Fibroblast of the aortic adventitia (primary cell): ENCODE measurements around the gene ZNF561. TPM values are rescaled to one million over a fixed set of nuclear protein-coding genes. Genes with fewer than 3 reads are reported as not detected.

ENCODE experiments used
- DNase-seq: peaks from one replicate; pipeline ENCODE4 v3.0.0-alpha.2; 2010; ENCODE audit warnings: low read depth
- H3K4me3 ChIP-seq: 2 replicates; pipeline ENCODE4 v1.5.1; 2011; ENCODE audit warnings: low read depth, mild to moderate bottlenecking, control low read depth, low read length, moderate library complexity
- total RNA-seq: library from RNA; depleted of rRNA; stranded (reverse); fragments of >200 nt; gene quantifications from 2 replicates; pipeline ENCODE4 v1.2.3, GENCODE V29; 2012; ENCODE audit warnings: low replicate concordance
- TF ChIP-seq, protein P1 (sequence below): IDR thresholded peaks from 2 replicates; pipeline ENCODE4 v1.5.1; 2011; ENCODE audit warnings: mild to moderate bottlenecking, low read length, control low read depth, inconsistent platforms; ENCODE audit not compliant: insufficient read depth

Gene ZNF561
- total RNA-seq, 1 donor, result 38.7 TPM

DNA sequence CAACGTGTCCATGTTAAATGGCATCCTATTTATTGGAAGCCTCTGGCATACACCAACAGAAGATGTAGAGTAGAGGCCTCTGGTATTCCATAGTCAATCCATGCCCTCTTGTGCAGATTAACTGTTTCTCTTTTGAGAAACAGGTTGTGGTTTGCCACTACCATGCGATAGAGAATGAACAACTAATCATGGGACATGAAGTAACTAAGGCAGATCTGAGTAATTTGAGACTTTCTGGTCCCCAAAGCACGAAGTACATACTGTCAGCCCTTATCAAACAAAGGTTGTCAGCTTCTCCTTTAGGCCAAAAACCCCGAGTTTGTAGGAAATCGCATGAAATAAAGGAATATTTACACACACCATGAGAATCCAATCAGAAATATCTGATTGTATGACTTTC, 40.3 kb downstream of the ZNF561 start:
- no peak for DNase-seq

DNA sequence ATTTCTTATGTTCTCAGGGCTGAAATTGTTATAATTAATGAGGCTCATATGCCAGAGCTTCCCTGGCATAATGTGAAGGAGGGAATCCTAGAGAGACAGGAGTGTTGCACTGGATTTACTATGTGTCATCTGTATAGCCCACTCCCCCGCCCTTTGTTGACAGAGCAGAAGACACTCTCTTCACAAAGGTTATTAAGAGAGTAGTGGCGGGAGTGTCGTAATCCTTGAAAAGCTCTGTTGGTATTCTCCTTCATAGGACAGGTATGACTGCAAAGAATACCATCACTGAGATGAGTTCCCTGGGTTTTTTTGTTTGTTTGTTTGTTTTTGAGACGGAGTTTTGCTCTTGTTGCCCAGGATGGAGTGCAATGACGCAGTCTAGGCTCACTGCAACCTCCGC, 50.8 kb downstream of the ZNF561 start:
- no peak overlapping the region for H3K4me3 ChIP-seq
- TF ChIP-seq, protein P1, sequence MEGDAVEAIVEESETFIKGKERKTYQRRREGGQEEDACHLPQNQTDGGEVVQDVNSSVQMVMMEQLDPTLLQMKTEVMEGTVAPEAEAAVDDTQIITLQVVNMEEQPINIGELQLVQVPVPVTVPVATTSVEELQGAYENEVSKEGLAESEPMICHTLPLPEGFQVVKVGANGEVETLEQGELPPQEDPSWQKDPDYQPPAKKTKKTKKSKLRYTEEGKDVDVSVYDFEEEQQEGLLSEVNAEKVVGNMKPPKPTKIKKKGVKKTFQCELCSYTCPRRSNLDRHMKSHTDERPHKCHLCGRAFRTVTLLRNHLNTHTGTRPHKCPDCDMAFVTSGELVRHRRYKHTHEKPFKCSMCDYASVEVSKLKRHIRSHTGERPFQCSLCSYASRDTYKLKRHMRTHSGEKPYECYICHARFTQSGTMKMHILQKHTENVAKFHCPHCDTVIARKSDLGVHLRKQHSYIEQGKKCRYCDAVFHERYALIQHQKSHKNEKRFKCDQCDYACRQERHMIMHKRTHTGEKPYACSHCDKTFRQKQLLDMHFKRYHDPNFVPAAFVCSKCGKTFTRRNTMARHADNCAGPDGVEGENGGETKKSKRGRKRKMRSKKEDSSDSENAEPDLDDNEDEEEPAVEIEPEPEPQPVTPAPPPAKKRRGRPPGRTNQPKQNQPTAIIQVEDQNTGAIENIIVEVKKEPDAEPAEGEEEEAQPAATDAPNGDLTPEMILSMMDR, result no peak

More for the DNA sequence above, 40.3 kb downstream of the ZNF561 start:
- TF ChIP-seq, protein P1, result no peak
- H3K4me3 ChIP-seq, result no peak overlapping the region

DNA sequence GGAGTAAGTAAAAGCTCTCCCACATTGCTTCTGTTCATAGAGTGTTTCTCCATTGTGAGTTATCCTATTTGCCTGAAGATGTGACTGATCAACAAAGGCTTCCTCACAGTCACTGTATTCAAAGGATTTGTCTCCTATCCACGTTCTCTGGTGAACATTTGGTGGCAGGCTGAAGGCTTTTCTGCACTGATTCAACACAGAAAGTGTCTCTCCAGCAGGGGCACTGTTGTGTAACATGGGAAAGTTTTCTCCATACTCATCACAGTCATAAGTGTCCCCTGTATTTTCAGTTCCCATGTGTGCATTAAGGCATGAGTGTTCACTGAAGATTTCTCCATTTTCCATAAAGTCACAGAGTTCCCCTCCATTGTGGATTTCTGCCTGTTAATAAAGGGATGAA, 54.3 kb downstream of the ZNF561 start:
- no peak for DNase-seq
- TF ChIP-seq, protein P1, result no peak
- H3K4me3 ChIP-seq, result no peak overlapping the region

More for the DNA sequence above, 50.8 kb downstream of the ZNF561 start:
- no peak for DNase-seq

DNA sequence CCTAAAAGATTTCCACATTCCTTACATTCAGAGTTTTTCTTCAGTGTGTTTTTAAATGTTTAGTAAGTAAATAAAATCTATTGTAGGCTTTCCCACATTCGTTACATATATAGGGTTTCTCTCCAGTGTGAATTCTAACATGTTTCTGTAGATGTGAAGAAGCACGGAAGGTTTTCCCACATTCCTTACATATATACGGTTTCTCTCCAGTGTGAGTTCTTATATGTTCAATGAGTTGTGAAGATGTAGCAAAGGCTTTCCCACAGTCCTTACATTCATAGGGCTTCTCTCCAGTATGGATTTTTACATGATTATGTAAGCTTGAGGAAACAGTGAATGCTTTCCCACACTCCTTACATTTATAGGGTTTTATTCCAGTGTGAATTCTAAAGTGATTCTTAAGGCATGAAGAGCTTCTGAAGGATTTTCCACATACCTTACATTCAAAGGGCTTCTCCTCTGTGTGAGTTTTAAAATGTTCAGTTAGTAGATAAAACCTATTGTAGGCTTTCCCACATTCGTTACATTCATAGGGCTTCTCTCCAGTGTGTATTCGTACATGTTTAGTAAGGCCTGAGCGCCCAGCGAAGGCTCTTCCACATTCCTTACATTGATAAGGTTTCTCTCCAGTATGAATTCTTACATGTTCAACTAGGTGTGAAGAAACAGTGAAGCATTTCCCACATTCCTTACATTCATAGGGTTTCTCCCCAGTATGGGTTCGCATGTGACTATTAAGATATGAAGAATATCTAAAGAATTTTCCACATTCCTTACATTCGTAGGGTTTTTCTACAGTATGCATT, 54.9 kb downstream of the ZNF561 start:
- no peak overlapping the region for H3K4me3 ChIP-seq
- TF ChIP-seq, protein P1, result no peak
- DNase-seq, result peak; percentile 5

Other genes with a start within 250 kb of the ZNF561 start
- 8.8 and 13.7 TPM in 2 replicates for gene ZNF266, start 185.7 kb downstream of the ZNF561 start, total RNA-seq
- 0.09 and 0.16 TPM in 2 replicates for gene ZNF560, start 122.6 kb downstream of the ZNF561 start, total RNA-seq
- 24.0 and 55.7 TPM in 2 replicates for gene ZNF426, start 82.6 kb downstream of the ZNF561 start, total RNA-seq
- gene ZNF121, start 36.7 kb downstream of the ZNF561 start, total RNA-seq, result 13.7 and 51.9 TPM in 2 replicates
- 33.3 and 34.6 TPM in 2 replicates for gene ZNF562, start 53.9 kb upstream of the ZNF561 start, total RNA-seq
- 14.6 and 46.0 TPM in 2 replicates for gene ZNF846, start 147.5 kb upstream of the ZNF561 start, total RNA-seq
- 14.4 and 27.8 TPM in 2 replicates for gene FBXL12, start 197.8 kb upstream of the ZNF561 start, total RNA-seq
- 83.8 and 272 TPM in 2 replicates for gene UBL5, start 206.7 kb upstream of the ZNF561 start, total RNA-seq
- gene PIN1, start 214.1 kb upstream of the ZNF561 start, total RNA-seq, result 18.6 and 59.7 TPM in 2 replicates